Measurements from ENCODE around the gene EEA1.
"Not testable (repeated sequence)": the region's sequence is repeated elsewhere in the genome, so short reads cannot be mapped to it uniquely, and the experiment has no call there.

Gene EEA1

DNA sequence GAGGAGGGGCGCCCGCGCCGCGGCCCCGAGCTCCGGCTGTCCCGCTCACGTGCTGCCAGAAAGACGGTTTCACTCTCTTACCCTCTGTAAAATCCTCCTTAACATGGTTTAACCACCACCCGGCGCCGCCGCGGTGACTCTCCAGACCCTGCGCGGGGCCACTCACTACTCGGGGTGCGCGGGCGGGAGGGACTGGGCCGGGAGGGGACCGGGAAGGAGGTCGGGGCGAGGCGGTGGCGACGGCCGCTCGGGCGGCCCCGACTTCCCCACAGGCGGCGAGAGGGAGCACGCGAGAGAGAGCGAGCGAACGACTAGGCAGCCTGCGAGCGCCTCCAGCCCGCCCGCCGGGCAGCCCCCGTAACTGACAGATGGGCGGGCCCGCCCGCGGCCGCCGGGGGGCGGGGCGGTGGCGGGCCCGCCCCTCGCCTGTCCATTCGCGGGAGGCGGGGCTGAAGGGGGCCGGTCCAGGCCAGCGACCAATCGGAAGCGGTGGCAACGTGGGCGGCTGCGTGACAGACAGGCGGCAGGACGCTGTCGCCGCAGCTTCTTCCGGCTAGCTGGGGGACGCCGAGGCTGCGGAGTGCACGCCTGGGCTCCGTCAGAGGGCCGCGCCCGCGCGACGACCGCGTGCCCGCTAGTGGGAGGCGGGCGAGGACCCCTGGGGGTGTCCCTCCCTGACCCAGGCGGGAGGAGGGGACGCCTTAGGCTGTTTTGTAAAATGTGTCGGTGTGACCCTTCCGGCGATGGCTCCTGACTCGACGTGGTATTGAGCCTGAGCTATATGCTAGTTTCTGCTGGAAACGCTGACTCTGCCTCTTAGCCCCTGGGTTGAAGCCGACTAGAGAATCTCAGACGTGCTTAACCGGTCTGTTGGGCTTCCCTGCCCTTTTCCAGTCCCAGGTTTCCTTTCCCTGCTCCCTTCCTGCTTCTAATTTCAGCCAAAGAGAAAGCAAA, at the start of gene EEA1:
EEA1 (minus strand) TSS at position 334 of the 954 bp plus-strand sequence; CDS start at position 105, 229 bp downstream.
- FAIRE-seq: no peak

DNA sequence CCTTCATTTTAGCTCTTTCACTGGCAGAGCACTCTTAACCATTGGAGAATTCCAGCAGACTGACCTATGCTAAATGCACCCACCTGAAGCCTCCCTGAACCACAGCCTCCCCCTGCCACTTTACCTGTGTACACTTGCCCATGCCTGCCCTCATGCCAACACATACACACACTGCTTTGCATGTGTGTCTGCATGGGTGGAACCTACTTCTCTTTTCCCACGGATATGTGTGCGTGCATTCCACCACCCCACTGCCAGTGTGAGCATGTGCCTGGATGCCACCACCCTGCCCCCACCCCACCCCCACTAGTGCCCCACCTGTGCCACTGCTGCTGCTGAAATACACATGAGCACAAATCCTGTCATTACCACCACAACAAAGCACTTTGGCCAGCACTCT, 49.5 kb upstream of the EEA1 start:
- no peak for FAIRE-seq

DNA sequence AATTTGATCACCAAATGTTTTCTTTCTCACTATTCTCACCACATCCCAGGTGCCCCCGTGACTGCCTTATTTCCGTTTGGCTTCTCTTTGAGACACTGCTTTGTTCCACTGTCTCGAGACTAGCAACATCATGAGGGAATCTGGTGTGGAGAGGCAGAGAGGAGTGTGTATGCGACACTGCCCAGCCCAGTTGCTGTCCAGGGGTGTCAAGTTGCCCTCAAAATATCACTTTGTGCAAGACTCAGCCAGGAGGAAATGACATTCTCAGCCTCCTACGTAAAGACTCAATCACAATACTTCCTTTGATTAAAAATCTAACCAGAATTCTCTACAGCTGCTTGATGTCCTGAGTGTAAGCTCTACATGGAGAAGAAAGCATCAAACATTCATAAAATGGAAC, 48.2 kb upstream of the EEA1 start:
- no peak for FAIRE-seq

DNA sequence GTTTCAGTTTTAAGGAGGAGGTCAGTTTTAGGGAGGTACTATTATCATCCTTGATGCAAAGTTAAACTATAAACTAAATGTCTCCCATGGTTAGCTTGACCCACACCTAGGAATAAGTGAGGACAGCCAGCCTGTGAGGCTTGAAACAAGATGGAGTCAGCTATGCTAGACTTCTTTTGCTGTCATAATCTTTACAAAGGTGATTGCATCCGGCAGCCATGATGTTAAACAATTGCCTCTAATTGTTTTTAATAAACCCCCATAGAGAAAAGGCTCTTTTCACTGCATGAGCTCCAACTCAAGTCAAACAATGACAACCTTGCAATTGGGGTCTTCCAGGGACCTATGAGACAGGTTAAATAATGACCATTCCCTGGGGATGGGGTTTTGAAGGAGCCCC, 45.7 kb upstream of the EEA1 start:
- FAIRE-seq: no peak

DNA sequence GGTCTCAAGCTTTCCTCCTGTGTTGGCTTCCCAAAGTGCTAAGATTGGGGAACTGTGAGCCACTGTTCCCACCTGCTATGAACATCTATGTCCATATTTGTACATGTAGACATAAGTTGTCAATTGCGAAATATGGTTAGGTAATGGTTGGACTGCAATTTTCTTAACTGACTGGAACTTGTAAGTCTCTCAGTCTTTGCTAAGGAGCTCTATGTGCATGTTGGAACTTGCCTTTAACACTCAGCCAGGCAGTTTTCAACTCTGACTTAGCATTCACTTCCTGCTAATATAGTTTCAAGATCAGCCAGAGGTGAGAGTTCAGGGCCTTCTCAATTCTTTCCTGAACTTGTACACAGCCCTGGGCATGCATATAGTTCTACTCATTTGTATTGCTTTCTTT, 44.5 kb upstream of the EEA1 start:
- FAIRE-seq: no peak

DNA sequence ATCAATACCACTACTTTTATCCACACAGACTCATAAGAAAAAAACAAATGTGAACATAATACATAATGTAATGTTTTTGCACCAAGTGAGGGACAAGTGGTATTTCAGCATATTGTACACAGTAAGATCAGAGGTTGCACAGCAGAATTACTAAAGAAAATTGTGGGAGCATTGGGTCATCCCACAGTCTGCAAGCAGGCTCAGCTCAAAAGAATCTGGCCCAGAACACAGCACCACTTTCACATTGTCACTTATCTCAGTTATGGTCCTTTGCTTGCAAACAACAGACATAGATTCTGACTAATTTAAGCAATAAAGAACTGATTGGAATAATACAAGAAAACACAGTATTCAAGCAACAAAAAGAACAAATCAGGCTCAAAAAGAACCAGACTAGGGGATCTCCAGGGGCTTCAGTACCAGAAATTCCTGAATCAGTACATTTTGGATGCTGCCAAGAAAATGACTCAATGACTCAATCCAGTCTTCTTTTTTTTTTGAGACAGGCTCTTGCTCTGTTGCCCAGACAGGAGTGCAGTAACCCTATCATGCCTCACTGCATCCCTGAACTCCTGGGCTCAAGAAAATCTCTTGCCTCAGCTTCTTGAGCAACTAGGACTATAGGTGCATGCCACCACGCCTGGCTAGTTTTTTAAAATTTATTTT, 42.9 kb upstream of the EEA1 start:
- FAIRE-seq: no peak

DNA sequence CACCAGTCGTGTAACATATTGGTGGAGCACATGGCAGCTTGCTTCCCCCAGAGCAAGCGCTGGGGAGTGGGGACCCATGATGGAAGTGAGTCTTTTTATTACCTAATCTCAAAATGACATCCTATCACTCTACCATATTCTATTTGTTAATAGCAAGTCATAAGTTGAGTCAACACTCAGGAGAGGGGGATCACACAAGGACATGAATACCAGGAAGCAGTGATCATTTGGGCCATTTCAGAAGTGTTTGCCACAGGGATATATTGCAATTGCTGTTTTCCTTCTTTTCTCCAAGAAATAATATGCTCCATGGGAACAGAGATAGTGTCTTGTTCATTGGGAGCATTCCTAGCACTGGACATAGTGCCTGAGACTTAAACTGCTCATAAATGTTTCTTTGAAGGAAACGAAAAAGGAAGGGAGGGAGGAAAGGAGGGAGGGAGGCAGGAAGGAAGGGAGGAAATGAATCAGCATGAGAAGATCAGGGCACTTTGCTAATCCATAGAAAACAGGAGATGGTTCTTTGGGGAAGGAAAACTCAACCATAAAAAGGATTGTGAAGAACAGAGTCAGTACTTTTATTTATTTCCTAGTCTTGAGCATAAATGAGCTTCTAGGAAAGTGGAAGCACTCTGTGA, 39.2 kb upstream of the EEA1 start:
- no peak for FAIRE-seq

DNA sequence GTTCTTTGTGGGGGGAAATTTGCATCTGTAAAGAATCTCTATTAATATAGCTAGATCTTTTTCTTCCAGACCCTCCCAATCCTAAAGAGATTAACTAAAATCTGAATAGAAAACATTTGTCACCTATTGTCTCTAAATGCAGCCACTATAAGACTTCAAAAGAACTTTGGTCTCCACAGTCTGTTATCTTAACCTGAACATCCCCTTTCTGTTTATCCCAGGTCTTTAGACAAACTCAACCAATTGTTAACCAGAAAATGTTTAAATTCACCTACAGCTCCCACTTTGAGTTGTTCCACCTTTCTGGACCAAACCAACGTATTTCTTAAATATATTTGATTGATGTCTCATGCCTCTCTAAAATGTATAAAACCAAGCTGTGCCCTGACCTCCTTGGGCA, 35.3 kb upstream of the EEA1 start:
- FAIRE-seq: not testable (repeated sequence)

DNA sequence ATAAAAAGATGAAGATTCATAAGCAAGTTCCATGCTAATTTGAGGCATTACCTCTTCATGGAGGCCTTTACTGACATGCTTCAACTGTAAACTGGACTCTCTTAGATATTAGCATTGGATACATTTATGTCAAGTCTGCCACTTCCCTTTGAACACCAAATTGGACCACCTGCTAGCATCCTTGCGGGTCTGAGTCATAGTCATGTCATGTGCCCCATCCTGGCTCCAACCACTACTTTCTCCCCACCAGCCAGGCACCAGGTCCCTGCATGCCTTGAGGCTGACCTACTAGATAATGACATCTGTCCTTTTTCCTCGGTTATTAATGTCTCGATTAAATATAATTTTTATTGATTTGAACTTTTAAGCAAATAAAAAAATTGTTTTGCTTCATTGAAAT, 32.9 kb upstream of the EEA1 start:
- FAIRE-seq: no peak

DNA sequence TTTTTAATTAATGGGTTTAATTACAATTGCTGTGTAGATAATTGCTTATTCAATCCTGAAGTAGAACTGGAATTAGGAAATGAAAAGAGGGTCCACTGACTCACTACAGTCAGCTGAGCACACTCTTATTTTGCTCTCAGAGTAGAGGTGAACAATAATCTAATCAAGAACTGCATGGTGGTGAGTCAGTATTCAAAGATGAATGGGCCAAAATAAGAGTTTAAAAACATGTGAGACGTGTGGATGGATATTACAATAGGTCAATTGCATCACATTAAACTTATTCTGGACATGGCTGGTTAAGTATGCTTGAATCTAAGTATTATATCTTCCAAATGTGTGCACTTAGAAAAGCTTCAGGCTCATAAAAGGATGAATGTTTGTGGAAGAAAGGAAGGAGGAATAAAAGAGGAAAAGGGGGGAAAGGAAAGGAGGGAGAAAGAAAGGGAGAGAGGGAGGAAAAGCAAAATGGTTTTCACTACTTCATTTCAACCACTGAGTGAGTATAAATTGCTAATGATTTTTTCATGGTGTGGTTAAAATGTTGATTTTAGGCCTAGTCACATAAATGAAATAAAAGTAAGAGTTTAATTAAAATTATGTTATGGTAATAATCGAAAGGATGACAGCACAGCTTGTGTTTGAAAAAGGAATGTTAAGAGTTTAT, 27.0 kb upstream of the EEA1 start:
- no peak for FAIRE-seq

DNA sequence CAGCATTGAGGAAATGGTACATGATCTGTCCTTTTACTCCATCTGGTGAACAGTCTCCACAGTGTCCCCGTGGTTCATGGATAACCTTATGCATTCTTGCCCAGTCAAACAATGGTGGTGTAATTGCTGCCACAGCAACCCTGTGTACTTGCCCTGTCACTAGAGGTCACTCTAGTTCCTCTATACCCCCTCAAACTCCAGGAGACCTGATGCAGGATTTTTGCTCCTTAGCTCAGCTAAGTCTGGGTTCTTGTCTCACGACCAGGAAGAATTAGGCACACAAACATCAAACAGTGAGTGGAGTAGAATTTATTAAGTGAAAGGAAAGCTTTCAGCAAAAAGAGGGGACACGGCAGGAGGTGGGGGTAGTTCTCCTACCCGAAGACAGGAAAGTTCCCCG, 24.7 kb upstream of the EEA1 start:
- FAIRE-seq: no peak

DNA sequence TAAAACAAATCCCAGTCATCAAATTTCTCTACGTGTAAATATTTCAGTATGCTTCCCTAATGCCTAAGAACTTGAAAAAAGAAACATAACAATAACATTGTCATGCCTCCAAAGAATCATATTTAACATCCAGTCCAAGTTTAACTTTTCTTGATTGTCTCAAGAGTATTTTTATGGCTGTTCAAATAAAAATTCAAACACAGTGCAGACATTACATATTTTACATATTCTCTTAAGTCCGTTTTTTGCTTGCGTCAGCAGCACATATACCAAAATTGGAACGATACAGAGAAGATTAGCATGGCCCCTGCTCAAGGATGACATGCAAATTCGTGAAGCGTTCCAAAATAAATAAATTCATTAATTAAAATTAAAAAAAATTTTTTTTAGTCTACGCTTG, 23.3 kb upstream of the EEA1 start:
- FAIRE-seq: no peak

DNA sequence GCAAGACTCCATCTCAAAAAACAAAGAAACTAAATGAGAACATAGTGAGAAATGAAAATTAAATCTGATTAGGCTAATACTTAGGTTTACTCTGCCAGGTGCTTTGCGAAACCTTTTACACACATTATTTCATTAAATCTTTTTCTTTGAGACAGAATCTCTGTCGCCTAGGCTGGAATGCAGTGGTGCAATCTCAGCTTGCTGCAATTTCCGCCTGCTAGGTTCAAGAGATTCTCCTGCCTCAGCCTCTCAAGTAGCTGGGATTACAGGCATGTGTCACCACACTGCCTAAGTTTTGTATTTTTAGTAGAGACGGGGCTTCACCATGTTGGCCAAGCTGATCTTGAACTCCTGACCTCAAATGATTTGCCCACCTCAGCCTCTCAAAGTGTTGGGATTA, 21.9 kb upstream of the EEA1 start:
- no peak for FAIRE-seq

DNA sequence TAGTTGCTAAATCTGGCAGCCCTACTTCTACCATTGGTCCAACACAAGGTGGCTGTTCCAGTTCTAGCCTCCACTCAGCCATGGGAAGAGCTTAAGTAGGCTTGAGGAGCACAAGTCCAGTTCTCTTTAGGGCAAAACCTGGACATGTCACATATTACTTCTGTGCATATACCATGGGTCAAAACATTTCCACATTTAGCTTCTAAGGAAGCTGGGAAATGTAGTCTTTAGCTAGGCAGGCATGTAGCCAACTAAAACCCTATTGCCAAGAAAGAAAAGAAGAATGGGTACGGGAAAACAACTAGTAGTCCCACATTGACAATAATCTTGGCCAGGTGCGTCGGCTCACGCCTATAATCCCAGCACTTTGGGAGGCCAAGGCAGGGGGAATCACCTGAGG, 20.9 kb upstream of the EEA1 start:
- no peak for FAIRE-seq

DNA sequence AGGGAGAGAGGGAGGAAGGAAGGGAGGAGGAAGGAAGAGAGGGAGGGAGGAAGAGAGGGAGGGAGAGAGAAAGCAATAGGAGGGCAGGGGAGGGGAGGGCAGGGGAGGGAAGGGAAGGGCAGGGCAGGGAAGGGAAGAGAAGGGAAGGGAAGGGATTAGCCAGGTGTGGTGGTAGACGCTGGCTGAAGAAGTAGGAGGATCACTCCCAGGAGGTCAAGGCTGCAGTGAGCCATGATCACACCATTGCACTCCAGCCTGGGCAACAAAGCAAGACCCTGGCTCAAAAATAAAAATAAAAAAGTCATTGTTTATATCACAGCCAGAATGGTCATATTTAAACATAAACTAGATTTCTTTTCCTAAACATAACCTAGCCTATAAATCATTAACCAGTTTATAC, 20.4 kb upstream of the EEA1 start:
- FAIRE-seq: no peak

DNA sequence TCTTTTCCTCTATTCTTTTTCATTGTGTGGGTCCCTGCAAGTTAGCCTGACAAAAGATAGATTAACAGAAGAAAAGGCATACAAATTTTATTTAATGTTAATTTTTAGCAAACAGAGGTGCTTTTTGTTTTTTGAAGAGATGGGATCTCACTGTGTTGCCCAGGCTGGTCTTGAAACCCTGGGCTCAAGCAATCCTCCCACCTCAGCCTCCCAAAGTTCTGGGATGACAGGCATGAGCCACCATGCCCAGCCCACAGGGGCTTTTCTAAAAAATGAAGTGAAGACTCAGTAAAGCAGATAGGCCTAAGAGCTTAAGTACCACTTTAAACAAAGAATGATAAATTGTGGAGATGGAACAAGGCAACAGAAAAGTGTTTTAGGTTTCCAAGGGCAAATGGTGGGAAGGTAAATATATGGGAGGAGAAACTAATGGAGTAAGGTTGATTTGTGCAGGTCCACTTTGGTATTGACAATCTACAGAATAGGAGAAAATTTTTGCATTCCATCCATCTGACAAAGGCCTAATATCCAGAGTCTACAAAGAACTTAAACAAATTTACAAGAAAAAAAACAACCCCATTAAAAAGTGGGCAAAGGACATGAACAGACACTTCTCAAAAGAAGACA, 18.6 kb upstream of the EEA1 start:
- no peak for FAIRE-seq

DNA sequence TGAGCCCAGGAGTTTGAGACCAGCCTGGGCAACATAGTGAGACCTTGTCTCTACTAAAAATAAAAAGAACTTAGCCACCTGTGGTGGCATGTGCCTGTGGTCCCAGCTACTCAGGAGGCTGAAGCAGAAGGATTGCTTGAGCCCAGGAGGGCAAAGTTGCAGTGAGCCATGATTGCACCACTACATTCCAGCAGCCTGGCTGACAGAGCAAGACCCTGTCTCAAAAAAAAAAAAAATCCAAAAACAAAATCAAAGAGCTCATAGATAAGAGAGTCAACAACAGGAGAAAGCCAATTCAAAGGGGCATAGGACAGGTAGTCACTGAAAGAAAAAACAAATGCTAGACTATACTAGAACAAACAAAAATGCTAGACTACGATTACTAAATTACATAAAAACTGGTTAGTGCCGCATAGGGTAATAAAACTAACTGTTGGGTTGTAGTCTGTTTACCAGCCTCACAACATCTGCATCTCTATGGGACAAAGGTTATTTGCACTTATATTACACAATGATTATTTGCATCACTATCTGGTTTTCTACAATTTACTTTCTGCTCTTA, 16.6 kb upstream of the EEA1 start:
- no peak for FAIRE-seq

DNA sequence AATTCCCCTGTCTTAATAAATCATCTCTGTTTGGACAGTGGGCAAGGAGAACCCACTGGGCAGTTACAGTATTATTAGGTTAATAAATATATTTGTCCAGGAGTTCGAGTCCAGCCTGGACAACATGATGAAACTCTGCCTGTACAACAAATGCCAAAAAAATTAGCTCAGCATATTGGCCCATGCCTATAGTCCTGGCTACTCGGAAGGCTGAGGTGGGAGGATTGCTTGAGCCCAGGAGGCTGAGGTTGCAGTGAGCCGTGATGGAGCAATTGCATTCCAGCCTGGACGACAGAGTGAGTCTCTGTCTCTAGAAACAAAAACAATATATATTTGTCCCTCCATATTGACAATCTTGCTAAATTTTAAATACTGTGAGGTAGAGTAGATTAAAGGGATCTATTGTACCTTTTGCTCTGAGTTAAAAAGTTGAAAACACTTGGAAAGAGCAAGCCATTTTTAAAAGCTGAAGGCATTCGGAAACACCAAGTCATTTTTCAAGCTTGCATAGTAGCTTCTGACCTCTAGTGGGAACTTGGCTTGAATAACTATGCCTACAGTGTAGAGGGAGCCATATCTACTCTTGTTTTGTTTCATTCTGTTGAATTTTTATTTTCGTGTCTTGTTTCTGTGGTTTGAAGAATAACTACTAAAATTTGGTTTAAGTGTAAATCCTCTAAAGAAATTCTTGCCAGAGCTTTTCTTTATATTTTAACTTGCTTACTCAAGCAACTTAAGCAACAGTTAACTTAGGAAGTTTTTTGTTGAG, 14.6 kb upstream of the EEA1 start:
- no peak for FAIRE-seq

DNA sequence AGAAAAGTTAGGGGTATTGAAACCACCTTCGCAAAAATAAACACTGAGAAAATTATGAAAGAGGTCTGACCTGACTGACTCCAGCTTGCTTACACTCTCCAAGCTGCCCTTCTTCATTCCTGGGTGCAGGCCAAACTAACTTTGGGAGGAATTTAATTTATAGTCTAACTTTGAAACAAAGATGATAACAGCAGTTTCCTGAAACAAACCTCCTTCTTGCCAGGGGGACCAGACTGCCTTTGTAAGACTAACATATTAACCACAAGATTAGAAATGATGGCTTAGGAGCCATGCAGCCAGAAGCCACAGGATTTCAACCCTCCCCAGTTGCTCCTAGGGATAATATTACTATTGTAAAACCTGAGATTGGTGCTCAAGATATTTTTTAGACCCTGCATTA, 13.8 kb upstream of the EEA1 start:
- FAIRE-seq: no peak

DNA sequence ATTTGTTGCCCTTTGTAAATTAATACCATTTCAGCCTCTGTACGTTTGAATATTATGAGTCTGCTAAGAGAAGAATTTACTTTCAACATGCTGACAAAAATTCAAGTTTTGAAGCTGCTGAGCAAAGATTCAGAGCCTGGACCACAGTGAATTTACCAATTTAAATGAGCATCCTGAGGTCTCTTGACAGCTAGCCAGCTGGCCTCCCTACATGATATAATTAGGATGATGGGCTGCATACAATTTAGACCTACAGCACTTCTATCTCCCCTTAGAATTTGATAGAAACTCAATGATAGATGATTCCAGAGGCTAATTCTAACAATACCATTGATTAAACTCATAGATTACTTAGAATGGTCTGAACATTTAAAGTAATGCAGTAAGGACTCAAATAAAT, 10.0 kb upstream of the EEA1 start:
- no peak for FAIRE-seq

DNA sequence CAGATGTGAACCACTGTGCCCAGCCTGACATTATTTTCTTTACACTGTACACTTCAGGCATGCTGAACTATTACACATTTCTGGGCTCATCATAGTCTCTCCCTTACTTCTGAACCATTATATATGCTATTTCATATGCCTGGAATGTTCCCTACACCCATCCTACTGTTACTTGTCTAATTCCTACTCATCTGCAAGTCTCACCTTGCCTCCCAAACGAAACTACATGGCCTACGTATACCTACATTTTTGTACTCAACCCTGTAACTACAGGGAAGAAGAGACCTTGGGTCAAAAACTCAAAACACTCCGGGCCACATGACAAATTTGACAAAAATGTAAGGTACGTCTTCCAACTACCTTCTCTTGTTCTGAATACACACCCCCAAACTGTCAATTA, 9.5 kb upstream of the EEA1 start:
- no peak for FAIRE-seq

DNA sequence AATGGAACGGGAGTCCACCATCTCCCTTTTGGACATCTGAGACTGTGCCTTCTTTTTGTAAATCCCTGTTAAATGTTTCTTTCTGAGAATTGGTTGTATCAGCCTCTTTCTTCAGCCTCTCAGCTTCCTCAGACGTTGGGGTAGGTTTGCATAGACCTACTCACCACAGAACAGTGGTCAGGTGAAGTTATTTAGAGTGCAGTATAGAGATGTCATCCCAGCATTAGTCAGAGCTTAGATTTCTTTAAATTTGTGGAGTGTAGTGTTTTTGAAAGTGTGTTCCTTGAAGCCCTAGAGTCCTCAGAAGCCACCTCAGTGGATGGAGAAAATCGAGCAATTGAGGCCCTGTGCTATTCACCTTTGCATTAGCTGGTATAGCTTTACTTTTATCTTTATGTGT, 8.9 kb upstream of the EEA1 start:
- no peak for FAIRE-seq
